ENCODE measurements around the gene ZBED1.
A peak's percentile ranks its signal among the peaks of the same experiment; 100 is the strongest.

ZBED1 gene

GRCh38 chrX:2500803-2501558, at the start of gene ZBED1, which contains the start of gene DHRSX:
Gene ZBED1 (minus strand): TSS chrX:2500976. CDS start chrX:2490719, 10,257 bp downstream.
Gene DHRSX (minus strand): TSS chrX:2500976. CDS start chrX:2500925, 51 bp downstream.
- peak within 1 kb of the TSS; percentile 76 for H3K4me3 ChIP-seq (ENCODE audit: low read depth, low read length)
- no peak for DNase-seq (ENCODE audit: low read depth)
- TF ChIP-seq CTCF (conservative IDR thresholded peaks at IDR 0.05; ENCODE audit: low read depth, low read length), result no peak

- H3K4me3 ChIP-seq (ENCODE audit: low read depth, low read length), result no peak overlapping the region
- no peak for DNase-seq (ENCODE audit: low read depth)
- TF ChIP-seq CTCF (conservative IDR thresholded peaks at IDR 0.05; ENCODE audit: low read depth, low read length), result no peak
Observed at GRCh38 chrX:2549876-2550275, 49.1 kb upstream of the ZBED1 start.

GRCh38 chrX:2548711-2549423, 48.1 kb upstream of the ZBED1 start:
- peak; percentile 10 for DNase-seq (ENCODE audit: low read depth)
- TF ChIP-seq CTCF (conservative IDR thresholded peaks at IDR 0.05; ENCODE audit: low read depth, low read length), result peak; percentile 9
- H3K4me3 ChIP-seq (ENCODE audit: low read depth, low read length), result no peak overlapping the region

- DNase-seq (ENCODE audit: low read depth), result no peak
- no peak for TF ChIP-seq CTCF (conservative IDR thresholded peaks at IDR 0.05; ENCODE audit: low read depth, low read length)
- H3K4me3 ChIP-seq (ENCODE audit: low read depth, low read length), result no peak overlapping the region
Observed at GRCh38 chrX:2547736-2548135, 47.0 kb upstream of the ZBED1 start.

- DNase-seq (ENCODE audit: low read depth), result no peak
- no peak for TF ChIP-seq CTCF (conservative IDR thresholded peaks at IDR 0.05; ENCODE audit: low read depth, low read length)
- no peak overlapping the region for H3K4me3 ChIP-seq (ENCODE audit: low read depth, low read length)
Observed at GRCh38 chrX:2546496-2546895, 45.7 kb upstream of the ZBED1 start.

GRCh38 chrX:2545144-2545543, 44.4 kb upstream of the ZBED1 start:
- TF ChIP-seq CTCF (conservative IDR thresholded peaks at IDR 0.05; ENCODE audit: low read depth, low read length), result no peak
- H3K4me3 ChIP-seq (ENCODE audit: low read depth, low read length), result no peak overlapping the region
- DNase-seq (ENCODE audit: low read depth), result no peak

Measured in choroid plexus epithelial cell (primary cell).